Measurements from ENCODE around the gene TAOK1. TPM values are rescaled to one million over a fixed set of nuclear protein-coding genes. Genes with fewer than 3 reads are reported as not detected.

The TAOK1 gene
- 51.9 and 68.4 TPM in 2 replicates for total RNA-seq

DNA sequence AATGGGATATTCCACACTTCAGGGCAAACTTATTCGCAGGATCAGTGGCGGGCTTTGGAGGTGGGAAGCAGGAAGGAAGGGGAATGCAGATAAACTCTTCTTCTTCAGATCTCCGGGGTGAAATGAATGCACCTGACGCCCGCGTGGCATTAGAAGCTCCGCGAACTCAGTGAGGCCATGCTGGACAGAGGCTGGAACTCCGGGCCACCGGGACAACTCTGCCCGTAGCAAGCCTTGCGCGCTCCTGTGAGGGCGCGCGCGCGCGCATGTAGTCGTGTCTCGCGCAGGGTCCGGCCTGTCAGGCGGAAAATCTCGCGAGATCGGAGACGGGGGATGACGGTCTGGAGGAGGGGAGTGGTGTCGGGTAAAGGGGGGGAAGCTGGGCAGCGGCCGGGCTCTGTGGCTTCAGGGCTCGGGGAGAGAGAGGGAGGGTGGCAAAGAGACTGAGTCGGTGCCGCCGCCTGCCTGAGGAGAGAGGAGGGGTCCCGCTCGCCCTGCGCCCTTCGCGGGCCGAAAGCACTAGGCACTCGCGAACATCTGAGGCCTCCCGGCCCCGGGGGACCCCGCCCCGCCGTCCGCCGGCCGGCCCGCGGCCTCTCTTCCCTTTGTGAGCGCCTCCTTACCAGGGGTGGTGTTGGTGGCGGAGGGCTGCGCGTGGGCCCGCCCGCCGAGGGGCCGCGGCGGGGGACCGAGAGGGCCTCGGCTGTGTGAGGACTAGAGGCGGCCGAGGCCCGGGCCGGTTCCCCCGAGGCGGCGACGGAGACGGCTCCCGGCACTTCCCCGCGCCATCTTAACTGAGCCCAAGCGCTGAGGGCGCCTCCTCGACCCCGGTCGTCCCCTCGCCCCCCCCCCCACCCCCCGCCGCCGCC lies at the start of gene TAOK1:
Gene TAOK1 (plus strand): TSS at position 382 of the 869 bp plus-strand sequence. CDS start 61,186 bp downstream, outside the sequence.

DNA sequence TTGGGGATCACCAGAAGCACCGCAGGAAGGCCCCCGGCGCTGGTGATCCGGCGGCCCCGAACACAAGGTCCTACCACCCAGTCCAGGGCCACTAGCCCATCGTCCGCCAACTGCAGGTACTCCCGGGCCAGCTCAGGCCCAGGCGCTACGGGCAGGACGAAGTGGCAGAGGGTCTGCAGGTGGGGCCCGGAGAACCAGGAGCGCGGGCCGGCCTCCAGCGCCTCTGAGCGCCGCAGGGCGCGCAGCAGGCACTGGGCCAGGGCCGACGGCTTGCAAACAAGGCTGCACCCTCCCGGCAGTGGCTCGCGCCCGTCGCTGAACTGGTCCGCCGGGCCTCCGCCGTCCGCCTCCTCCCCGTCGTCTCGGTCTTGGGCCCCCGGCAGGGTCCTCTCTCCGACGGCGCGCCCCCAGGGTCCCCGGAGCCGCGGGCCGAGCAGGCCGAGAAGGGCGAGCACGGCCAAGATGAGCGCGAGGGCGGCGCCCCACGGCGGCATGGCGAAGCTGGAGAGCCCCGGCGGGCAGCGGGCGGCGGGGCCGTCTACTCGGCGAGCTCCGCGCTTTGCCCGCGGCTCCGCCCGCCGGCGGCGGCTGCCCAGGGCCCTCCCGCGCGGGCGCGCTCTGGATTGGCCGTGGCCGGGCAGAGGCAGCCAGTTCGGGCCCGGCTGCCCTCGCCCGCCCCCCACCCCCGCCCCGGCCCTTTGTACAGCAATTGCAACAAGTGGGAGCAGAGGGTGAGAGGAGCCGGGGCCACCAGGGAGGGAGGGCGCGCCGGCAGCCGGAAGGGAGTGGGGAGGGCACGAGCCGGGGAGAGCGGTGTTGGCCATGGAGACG lies 176.5 kb downstream of the TAOK1 start, which contains the start of gene ABHD15:
Gene ABHD15 (minus strand): TSS at position 565 of the 831 bp plus-strand sequence. CDS start 71 bp downstream, at position 494.

DNA sequence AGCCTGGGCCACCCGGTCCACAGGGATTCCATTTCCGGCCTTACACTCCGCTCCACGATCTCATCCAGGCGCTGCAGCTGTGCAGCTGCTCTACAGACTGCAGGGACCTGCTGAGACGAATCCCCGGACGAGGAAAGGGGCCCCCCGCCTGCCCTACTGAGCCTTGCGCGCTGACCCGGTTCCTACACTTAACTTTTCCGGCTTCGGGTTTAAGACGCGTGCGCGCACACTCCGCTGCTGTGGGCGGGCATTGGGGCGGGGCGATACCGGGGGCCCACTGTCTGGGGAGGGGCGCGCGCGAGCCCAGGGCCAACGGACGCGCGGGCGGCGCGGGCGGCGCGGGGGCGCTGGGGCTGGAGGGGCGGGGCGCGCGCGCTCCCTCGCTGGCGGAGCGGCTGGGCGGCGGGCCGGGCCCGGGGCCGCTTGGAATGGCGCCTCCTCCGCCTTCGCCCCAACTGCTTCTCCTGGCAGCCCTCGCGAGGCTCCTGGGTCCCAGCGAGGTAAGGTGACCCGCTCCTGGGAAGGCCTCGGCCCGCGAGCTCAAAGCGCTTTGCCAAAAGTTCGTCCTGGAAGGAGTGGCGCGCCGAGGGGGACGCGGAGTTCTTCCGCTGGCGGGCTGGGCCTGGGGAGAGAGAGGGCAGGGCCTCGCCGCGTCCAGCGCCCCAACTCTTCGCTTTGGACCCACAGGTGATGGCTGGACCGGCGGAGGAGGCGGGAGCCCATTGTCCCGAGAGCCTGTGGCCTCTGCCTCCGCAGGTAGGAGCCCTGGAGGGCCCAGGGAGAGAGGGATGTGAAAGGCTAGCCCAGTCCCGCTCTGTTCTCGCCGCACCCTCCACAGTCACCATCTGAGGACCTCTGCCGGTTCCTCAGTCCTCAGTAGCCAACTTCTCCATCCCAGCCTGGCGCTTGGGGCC lies 178.4 kb downstream of the TAOK1 start, which contains the start of gene TP53I13:
Gene TP53I13 (plus strand): TSS at position 371 of the 914 bp plus-strand sequence. CDS start 58 bp downstream, at position 429.

DNA sequence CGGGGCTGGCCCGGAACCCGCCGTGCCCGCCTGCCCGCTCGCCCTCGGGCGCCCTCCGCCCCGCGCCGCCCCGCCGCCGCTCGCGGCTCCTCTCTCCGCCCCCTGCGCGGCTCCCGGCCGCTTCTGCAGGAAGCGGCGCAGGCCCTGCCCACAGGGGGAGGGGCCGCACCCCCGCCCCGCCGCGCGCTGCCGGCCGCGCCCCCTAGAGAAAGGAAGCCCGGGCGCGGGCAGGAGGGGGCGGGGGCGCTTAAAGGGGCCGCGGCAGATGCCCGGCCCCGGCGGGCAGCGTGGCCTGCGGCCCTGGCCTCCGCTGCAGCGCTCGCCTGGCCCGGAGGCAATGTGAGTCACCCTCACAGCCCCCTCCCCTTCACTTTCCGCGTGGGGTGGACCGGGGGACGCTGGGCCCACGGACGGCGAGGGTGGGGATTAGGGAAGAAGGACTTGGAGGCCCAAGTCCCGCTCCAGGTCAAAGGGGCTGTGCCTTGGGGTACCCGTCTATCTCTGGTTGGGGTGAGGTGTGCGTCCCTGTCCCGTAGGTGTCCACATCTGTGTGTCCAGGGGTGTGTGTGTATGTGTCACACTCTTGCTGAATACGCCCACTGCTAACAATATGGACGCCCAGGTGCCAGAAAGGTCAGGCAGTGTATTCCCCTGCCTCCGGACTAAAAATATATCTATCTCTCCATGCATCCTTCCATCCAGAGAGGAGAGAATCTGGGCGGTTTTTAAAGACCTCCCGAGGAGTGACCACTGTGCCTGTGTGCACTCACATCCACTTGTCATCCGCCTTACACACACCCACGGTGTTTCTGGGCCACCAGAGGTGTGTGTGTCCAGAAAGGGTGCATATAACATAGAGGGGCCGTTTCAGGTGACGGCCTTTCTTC lies 199.6 kb downstream of the TAOK1 start, which contains the start of gene GIT1:
Gene GIT1 (minus strand): TSS at position 125 of the 887 bp plus-strand sequence. CDS start 270 bp downstream, outside the sequence.

DNA sequence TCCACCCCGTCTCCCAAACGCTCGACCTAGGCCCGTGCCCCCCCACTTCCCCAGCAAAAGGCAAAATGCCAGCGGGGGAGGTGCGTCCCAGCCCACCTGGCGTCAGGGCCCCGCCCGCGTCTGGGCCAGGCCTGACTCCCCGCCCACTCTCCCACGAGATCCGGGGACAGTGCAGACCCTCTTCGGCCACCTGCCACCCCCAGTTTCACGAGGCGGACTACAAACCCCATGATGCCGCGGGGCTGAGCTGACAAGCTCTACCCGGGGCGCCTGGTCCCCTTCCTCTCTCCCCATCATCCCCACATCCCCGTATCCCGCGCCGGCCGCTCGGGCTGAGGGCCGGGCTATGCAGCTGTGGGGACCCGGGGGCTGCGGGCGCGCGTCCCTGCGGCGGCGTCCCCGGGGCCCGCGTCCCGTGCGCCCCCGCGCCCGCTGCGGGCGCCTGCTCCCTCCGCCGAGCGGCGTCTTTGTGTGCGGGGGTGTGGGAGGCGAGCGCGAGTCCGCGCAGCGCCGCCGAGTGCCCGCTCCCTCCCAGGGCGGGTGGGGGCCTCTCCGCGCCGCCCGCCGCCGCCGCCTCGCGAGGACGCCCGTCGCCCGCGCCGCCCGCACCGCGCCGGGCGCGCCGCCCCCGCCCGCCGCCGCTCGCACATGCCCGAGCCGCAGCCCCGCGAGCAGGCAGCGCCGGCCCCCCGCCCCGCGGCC lies 202.8 kb downstream of the TAOK1 start, which contains the start of gene ANKRD13B:
Gene ANKRD13B (plus strand): TSS at position 283 of the 702 bp plus-strand sequence. CDS start 490 bp downstream, outside the sequence.

Small RNA genes within 50 kb of the gene (small RNA-seq; reads per million reads assigned to genes)
- gene RNU4-34P (ENCODE audit: low replicate concordance): not detected
- not detected for gene RNU6-1034P (ENCODE audit: low replicate concordance)
- gene RNU6-711P (ENCODE audit: low replicate concordance): not detected

Other genes starting within 250 kb of the TAOK1 start
- gene MYO18A, start 210.0 kb upstream of the TAOK1 start, total RNA-seq: 49.5 and 60.3 TPM in 2 replicates
- gene CRYBA1, start 143.5 kb upstream of the TAOK1 start, total RNA-seq: not detected in 2 replicates
- 30.4 and 51.0 TPM in 2 replicates for gene NUFIP2, start 96.2 kb upstream of the TAOK1 start, total RNA-seq
- gene ABHD15, start 176.7 kb downstream of the TAOK1 start, total RNA-seq: 6.7 and 7.7 TPM in 2 replicates
- 50.6 and 55.0 TPM in 2 replicates for gene TP53I13, start 178.3 kb downstream of the TAOK1 start, total RNA-seq
- 28.5 and 30.0 TPM in 2 replicates for gene GIT1, start 199.3 kb downstream of the TAOK1 start, total RNA-seq
- gene ANKRD13B, start 202.8 kb downstream of the TAOK1 start, total RNA-seq: 3.4 and 5.7 TPM in 2 replicates
- gene CORO6, start 232.5 kb downstream of the TAOK1 start, total RNA-seq: 2.0 TPM in 2 replicates

Data from placental pericyte (primary cell).